Calu3 (cell line): ENCODE results near the gene CDR2. TPM values are rescaled to one million over a fixed set of nuclear protein-coding genes. Genes with fewer than 3 reads are reported as not detected.

Source experiments
- BruUV-seq: library from RNA; stranded (reverse); fragments of 400-500 nt; replicated peaks from 2 replicates; lab custom pipeline; 2021; lab: Mats Ljungman, UMichigan
- CTCF ChIA-PET: fragments of 300-600 bp; sonication (Branson Sonifier 250); formaldehyde crosslinking; loops from one replicate; lab custom pipeline; 2022; ENCODE audit warnings: antibody characterized with exemption; lab: Charles Lee
- DNase-seq: peaks from one replicate; pipeline ENCODE4 v3.0.0; 2022
- H3K27ac Mint-ChIP-seq: one replicate; pipeline ENCODE4 v1.8.0; 2022; ENCODE audit warnings: mixed read lengths; ENCODE audit not compliant: unreplicated experiment
- H3K27me3 Mint-ChIP-seq: one replicate; pipeline ENCODE4 v1.8.0; 2022; ENCODE audit warnings: mixed read lengths; ENCODE audit not compliant: unreplicated experiment
- H3K36me3 Mint-ChIP-seq: one replicate; pipeline ENCODE4 v1.8.0; 2022; ENCODE audit warnings: mild to moderate bottlenecking, moderate library complexity, mixed read lengths; ENCODE audit not compliant: insufficient read depth, unreplicated experiment
- H3K4me1 Mint-ChIP-seq: one replicate; pipeline ENCODE4 v1.8.0; 2022; ENCODE audit warnings: mild to moderate bottlenecking, low read depth, mixed read lengths; ENCODE audit not compliant: unreplicated experiment
- H3K4me3 Mint-ChIP-seq: one replicate; pipeline ENCODE4 v1.8.0; 2022; ENCODE audit warnings: mild to moderate bottlenecking, low read depth, moderate library complexity, mixed read lengths; ENCODE audit not compliant: unreplicated experiment
- H3K9me3 Mint-ChIP-seq: one replicate; pipeline ENCODE4 v1.8.0; 2022; ENCODE audit warnings: low read depth, mixed read lengths; ENCODE audit not compliant: unreplicated experiment
- intact Hi-C: fragments of 100-400 bp; cut with micrococcal nuclease; formaldehyde crosslinking; loops from one replicate; pipeline ENCODE4 v1.10.0; 2022; ENCODE audit not compliant: unreplicated experiment
- total RNA-seq: library from RNA; stranded (reverse); gene quantifications from 2 replicates; pipeline ENCODE4 v1.2.3, GENCODE V29; 2022
- TF ChIP-seq, protein P1 (sequence below): fragments of 200-600 bp; IDR thresholded peaks from one replicate; pipeline ENCODE4 v1.8.0; 2022; ENCODE audit warnings: antibody characterized with exemption; ENCODE audit not compliant: unreplicated experiment

Gene CDR2
- total RNA-seq, 1 experiment from 2014 or later, result 78.9 TPM

- no TSS peak for BruUV-seq
- intact Hi-C loops, result loop anchor here (5.0 to 10.0 kb wide), 2 partner anchors 1019 to 1167 kb away; partner anchors contain the start of gene LDAF1
- no peaks in the 10 kb centered on the region for H3K4me1 Mint-ChIP-seq
- peak overlapping the region; percentile 72 for H3K27ac Mint-ChIP-seq
- no peak for DNase-seq
- TF ChIP-seq, protein P1, sequence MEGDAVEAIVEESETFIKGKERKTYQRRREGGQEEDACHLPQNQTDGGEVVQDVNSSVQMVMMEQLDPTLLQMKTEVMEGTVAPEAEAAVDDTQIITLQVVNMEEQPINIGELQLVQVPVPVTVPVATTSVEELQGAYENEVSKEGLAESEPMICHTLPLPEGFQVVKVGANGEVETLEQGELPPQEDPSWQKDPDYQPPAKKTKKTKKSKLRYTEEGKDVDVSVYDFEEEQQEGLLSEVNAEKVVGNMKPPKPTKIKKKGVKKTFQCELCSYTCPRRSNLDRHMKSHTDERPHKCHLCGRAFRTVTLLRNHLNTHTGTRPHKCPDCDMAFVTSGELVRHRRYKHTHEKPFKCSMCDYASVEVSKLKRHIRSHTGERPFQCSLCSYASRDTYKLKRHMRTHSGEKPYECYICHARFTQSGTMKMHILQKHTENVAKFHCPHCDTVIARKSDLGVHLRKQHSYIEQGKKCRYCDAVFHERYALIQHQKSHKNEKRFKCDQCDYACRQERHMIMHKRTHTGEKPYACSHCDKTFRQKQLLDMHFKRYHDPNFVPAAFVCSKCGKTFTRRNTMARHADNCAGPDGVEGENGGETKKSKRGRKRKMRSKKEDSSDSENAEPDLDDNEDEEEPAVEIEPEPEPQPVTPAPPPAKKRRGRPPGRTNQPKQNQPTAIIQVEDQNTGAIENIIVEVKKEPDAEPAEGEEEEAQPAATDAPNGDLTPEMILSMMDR, result no peak
- H3K4me3 Mint-ChIP-seq, result no peak overlapping the region
- no peaks in the 10 kb centered on the region for H3K9me3 Mint-ChIP-seq
- H3K27me3 Mint-ChIP-seq, result no peaks in the 10 kb centered on the region
- CTCF ChIA-PET, result no interaction called here
- peaks cover 85% of the 10 kb centered on the region for H3K36me3 Mint-ChIP-seq
Measured at GRCh38 chr16:22323959-22324786, 50.2 kb downstream of the CDR2 start.

GRCh38 chr16:22323173-22323958, 51.1 kb downstream of the CDR2 start:
- CTCF ChIA-PET, result no interaction called here

GRCh38 chr16:22322741-22323140, 51.7 kb downstream of the CDR2 start:
- Mint-ChIP-seq H3K4me1 (no peaks in the 10 kb centered on the region), H3K4me3 (no peak overlapping the region), H3K27ac (no peak overlapping the region), H3K9me3 (no peaks in the 10 kb centered on the region), H3K27me3 (no peaks in the 10 kb centered on the region), H3K36me3 (peaks cover 85% of the 10 kb centered on the region)
- CTCF ChIA-PET, result no interaction called here
- TF ChIP-seq, protein P1, result no peak
- no TSS peak for BruUV-seq
- no peak for DNase-seq
- intact Hi-C loops, result loop anchor here (5.0 to 10.0 kb wide), 2 partner anchors 1018 to 1165 kb away; partner anchors contain the start of gene LDAF1

More at GRCh38 chr16:22323173-22323958, 51.1 kb downstream of the CDR2 start:
- Mint-ChIP-seq H3K4me1 (no peaks in the 10 kb centered on the region), H3K9me3 (no peaks in the 10 kb centered on the region), H3K36me3 (peaks cover 85% of the 10 kb centered on the region), H3K4me3 (no peak overlapping the region), H3K27ac (no peak overlapping the region), H3K27me3 (no peaks in the 10 kb centered on the region)
- intact Hi-C loops, result loop anchor here (5.0 to 10.0 kb wide), 2 partner anchors 1019 to 1166 kb away; partner anchors contain the start of gene LDAF1
- no TSS peak for BruUV-seq
- no peak for DNase-seq
- TF ChIP-seq, protein P1, result no peak

DNA sequence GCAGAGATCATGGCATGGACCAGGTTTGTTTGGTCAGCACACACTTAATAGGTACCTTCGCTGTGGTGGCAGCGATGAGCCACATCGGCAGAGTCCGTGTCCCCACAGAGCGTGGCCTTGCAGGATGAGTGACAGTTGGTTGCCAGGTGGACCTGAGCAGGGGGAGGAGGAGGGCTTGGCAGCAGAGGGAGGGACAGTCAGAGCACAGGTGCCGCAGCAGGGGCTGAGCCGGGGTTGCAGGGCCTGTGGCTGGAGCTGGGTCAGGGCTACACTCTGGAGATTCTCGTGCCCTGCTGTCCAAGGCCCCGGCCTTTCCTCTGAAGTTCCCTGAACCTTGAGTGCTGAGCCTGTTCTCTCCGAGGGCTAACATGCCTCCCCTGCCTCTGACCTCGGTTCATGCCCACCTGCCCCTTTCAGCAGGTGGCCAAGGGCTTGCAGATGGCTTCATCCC, 52.4 kb downstream of the CDR2 start:
- Mint-ChIP-seq H3K27me3 (no peaks in the 10 kb centered on the region), H3K9me3 (no peaks in the 10 kb centered on the region), H3K36me3 (peaks cover 85% of the 10 kb centered on the region), H3K4me1 (no peaks in the 10 kb centered on the region), H3K4me3 (no peak overlapping the region), H3K27ac (no peak overlapping the region)
- TF ChIP-seq, protein P1, result no peak
- DNase-seq, result no peak
- intact Hi-C loops, result loop anchor here (5.0 to 10.0 kb wide), 2 partner anchors 1017 to 1165 kb away; partner anchors contain the start of gene LDAF1
- CTCF ChIA-PET, result no interaction called here
- BruUV-seq, result no TSS peak
